ENCODE measurements around the gene ABL1.

The ABL1 gene

DNA sequence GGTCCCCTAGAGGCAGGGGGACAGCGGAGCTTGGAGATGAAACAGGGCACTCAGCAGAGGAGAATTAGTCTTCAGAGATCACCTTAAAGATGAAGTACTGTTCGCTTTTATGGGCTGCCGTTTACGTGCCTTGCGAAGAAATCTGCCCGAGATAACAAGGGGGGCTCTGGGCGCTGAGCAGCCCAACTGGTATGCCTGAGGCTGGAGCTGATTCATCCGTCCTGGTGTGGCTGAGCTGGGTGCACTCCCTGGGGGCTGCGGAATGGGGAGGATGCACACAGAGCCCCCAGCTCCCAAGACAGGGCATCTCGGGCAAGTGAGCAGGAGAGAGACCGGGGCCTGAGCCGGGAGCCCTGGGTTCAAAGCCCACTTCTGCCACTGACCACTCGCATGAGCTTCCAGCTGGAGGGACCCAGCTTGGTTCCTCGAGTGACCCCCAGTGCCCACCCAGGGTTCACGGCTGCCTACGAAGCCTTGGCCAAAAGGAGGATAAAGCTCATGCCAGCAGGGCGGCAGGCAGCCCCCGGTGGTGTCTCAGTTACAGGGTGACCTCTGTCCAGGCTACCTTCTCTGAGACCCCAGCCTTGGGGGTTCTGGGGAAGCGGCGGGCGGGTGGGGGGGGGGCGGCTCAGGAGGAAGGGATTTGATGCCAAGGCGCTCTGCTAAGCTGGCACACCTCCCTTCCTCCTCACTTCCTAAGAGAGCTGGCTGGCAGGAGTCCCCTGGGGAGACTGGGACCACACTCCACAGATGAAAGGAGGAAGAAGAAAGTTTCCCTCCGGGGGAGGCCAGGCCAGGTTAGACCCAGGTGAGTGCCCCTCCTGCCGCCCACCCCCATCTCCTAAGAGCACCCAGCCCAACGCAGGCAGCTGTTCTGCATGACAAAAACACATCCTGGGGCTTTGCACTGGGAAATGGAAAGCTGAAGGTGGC is 98.3 kb downstream of the ABL1 start:
- DNase-seq (ENCODE audit: low read depth): no peak

DNA sequence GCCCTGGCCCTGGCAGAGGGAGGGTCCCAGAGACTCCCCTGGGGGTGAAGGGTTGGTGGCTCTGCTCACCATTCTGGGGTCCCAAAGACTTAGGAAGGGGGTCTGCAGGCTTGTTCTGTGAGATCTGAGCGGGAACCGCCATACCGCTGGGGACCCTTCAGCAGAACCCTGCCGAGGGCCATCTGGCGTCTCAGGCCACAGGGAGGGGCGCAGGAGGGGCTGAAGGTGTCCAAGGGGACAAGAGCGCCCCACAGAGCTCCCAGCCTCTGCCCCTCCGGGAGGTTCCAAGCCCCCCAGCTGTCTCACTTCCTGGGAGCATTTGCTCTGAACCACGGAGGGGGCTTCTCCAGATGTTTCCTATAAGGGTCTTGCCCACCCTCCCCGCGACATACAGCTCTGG is 99.2 kb downstream of the ABL1 start:
- no peak for DNase-seq (ENCODE audit: low read depth)

DNA sequence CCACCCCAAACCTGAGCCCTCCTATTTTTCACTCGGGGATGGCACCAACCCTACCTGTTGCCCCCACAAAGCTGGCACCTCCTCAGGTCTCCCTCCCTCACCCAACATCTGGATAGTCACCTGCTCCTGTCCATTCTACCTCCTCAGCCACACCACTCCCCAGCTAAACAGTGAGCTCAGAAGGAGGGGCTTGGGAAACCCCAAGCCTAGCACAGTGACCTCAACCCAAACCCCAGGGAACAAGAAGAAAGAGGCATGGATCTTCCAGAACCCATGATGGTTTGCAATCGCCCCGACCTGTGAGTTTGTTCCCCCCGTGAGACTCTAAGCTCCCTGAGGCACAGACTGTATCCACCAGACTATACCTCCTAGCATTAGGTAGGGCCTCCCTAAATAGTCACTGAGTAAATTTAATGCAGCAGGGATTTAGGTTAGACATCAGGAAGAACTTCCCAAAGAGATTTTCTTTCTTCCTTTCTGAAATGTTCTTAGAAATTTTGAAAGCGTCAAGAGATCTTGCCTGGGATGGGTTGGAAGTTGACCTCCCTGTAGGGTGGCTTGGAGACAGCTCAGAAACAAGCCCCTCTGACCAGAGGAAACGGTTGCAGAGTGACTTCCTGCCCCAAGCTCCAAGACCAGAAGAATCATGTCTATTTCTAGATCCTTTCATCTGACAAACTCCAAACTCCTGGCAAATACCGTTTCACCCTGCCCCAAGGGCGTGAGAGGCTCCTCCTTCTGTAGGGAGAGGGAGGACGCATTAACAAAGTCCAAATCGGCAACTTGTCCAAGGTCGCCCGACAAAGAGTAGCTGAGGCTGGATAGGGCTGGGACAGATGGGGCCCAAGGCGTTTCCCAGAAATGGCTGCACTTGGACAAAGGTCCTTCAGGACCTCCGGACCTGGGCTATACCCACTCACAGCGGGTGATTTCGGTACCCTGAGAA is 99.9 kb downstream of the ABL1 start:
- DNase-seq (ENCODE audit: low read depth): no peak

DNA sequence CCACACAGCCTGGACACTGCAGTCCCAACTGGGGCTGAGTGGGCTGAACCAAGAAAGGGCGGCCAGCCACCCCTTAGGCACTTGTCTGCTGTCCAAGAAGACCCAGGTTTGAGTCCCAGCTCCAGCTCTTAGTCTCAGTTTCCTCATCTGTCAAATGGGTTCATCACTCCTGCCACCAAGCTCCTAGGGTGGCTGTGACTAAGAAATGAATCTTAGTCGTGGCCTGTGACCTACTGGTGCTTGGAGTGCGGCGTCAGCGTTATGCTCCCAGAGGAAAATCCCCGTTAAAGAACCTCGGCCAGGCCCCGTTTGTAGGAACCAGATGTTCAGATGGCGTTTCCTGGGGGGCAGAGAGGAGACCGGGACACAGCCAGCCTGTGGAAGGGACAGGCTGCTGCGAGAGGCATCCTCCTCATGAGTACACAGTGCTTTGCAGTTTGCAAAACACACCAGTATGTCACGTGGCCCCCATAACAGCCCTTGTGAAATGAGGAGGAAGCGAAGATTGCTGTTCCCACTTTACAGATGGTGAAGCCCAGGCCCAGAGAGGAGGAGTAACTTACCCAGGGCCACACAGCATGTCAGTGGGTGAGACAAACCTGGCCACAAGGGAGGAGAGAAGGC is 100.7 kb downstream of the ABL1 start:
- DNase-seq (ENCODE audit: low read depth): no peak

DNA sequence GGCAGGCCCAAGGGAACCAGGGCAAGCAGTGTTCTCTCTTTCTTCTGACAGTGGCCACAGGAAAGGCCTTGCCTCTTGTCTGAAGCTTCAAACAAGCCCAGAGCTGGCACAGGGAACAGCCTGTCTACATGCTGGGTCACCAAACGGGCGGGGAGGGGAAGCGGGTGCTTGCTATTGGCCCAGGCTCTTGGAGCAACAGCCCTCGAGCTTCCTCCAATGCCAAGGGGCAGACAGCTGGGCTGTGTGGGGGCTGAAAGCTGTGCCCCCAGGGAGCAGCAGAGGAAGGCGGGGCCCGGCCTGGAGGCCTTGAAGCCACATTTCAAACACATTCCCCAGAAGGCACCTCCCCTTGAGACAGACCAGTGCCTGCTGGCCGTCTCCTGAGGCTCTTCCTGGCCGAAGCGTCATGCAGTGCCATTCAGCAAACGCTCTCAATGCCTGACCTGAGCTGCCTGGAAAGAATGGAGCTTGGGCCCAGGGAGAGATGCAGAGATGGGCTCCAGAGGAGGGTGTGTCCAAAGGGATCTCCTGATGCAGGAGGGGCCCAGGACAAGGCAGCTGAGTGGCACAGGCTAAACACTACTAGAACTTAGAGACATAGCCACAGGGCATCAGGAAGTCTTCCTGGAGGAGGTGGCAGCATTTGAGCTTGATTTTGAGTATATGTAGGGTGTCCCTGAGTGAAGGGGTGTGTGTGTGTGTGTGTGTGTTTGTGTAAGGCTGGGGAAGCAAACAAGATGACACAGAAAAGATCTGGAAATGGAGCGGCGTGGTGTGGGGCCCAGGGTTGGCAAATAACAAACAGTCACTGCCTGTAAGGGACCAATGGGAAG is 101.4 kb downstream of the ABL1 start:
- DNase-seq (ENCODE audit: low read depth): peak; percentile 26

All from fibroblast of the conjunctiva (primary cell).